ENCODE data around the gene TRPV4. TPM values are rescaled to one million over a fixed set of nuclear protein-coding genes. Genes with fewer than 3 reads are reported as not detected.

TRPV4 gene
- total RNA-seq, 1 donor from 2014 or later, result 2.1 TPM

DNA sequence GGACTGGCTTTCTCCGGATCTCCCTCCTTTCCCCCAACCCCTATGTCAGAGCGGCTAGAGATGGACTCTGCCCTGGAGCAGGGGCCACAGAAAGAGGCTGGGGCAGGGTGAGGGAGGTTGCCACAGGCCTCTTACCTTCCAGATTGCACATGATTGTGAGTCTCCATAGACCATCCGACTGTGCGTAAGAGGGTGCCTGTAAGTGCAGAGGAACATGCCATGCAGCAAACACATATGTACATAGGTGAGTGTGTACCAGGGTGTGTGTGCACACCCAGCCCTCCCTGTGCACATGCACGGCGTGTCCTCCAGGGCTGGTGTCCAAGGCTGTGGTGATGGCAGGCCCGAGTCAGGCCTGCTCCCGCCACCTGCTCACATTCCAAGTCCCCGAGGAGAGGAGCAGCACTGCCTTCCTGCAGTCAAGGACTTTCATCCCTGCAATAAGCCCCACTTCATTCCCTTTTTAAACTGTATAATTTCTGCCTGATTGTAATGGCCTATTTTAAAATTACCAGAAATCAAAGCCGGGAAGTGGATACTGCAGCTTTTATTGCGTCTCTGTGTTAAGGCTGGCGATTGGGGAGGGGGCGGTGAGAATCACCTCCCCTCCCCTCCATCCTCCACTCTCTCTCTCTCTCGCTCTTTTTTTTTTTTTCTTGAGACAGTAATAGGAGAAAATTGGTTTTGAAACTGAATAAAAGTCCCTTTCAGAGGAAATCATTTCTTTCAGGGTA lies 91.1 kb downstream of the TRPV4 start:
- H3K9me3 Mint-ChIP-seq, result no peaks in the 10 kb centered on the region
- peak overlapping the region; percentile 36 for H3K27ac Mint-ChIP-seq
- H3K4me1 Mint-ChIP-seq (ENCODE audit: unreplicated experiment), result peaks cover 26% of the 10 kb centered on the region
- TF ChIP-seq, protein P1, sequence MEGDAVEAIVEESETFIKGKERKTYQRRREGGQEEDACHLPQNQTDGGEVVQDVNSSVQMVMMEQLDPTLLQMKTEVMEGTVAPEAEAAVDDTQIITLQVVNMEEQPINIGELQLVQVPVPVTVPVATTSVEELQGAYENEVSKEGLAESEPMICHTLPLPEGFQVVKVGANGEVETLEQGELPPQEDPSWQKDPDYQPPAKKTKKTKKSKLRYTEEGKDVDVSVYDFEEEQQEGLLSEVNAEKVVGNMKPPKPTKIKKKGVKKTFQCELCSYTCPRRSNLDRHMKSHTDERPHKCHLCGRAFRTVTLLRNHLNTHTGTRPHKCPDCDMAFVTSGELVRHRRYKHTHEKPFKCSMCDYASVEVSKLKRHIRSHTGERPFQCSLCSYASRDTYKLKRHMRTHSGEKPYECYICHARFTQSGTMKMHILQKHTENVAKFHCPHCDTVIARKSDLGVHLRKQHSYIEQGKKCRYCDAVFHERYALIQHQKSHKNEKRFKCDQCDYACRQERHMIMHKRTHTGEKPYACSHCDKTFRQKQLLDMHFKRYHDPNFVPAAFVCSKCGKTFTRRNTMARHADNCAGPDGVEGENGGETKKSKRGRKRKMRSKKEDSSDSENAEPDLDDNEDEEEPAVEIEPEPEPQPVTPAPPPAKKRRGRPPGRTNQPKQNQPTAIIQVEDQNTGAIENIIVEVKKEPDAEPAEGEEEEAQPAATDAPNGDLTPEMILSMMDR (conservative IDR thresholded peaks at IDR 0.05), result no peak
- DNase-seq (ENCODE audit: extremely low spot score, unreplicated experiment), result no peak
- H3K27me3 Mint-ChIP-seq, result no peaks in the 10 kb centered on the region
- no peak overlapping the region for H3K4me3 Mint-ChIP-seq
- H3K36me3 Mint-ChIP-seq, result no peaks in the 10 kb centered on the region

DNA sequence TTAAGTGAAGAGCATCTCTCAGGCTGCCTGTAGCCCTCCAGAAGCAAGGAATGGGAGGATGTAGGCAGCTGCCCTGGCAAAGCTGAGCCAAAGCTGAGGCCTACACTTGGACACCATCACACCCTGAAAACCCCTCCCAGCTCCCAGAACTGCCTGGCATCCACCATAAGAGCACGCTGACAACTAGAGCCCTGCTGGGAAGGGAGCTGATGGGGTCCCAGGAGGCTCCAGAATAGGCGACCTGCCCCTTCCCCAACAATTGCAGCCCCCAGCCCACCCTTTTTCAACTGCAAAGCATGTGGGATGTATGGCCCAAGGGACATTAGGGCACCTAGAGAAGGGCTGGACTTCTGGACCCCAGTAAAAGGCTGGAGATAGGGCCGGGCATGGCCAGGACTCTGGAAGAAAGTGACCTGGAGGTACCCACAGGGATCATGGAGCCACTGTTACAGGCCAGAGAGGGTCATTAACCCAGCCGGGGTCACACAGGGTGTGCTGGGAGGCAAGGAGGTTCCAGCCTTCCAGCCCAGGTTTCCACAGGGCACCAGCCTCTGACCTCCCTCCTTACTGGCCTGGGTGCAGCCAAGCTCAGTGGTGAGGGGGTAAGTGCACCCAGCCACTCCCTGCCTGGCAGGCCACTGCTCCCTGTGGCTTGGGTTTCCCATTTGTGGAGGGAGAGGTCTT lies 91.8 kb downstream of the TRPV4 start:
- H3K4me3 Mint-ChIP-seq, result no peak overlapping the region
- no peaks in the 10 kb centered on the region for H3K36me3 Mint-ChIP-seq
- peaks cover 4% of the 10 kb centered on the region for H3K27me3 Mint-ChIP-seq
- no peak for DNase-seq (ENCODE audit: extremely low spot score, unreplicated experiment)
- no peak overlapping the region for H3K27ac Mint-ChIP-seq
- TF ChIP-seq, protein P1 (conservative IDR thresholded peaks at IDR 0.05), result no peak
- H3K4me1 Mint-ChIP-seq (ENCODE audit: unreplicated experiment), result peaks cover 33% of the 10 kb centered on the region
- H3K9me3 Mint-ChIP-seq, result no peaks in the 10 kb centered on the region

DNA sequence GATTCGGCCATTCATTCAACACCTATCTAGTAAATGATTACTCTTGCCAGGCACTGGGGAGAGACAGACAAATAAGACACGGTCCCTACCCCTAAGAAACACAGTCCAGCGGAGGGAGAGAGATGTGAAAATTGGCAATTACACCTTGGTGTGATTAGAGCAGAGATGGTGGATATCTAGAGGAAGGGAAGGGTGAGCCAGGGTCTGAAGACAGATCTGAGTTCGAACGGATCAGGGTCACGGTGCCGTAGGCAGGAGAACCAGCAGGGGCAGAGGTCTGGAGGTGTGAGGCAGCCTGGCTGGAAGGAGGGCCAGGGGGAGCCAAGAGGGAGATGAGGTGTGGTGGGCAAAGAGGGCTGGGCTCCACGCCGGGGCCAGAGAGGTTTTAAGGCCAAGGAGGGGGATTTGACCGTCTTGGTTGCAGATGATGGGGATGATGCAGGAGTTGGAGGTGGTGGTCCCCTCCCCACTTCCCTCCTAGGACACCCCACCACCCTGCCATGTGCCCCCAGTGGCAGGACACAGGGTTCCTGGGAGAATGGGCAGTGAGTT lies 92.4 kb downstream of the TRPV4 start:
- Mint-ChIP-seq H3K4me3 (no peak overlapping the region), H3K27ac (peak overlapping the region; percentile 19), H3K9me3 (no peaks in the 10 kb centered on the region), H3K27me3 (peaks cover 10% of the 10 kb centered on the region), H3K4me1 (ENCODE audit: unreplicated experiment) (peaks cover 34% of the 10 kb centered on the region), H3K36me3 (no peaks in the 10 kb centered on the region)
- TF ChIP-seq, protein P1 (conservative IDR thresholded peaks at IDR 0.05), result no peak
- no peak for DNase-seq (ENCODE audit: extremely low spot score, unreplicated experiment)

- DNase-seq (ENCODE audit: extremely low spot score, unreplicated experiment), result no peak
- Mint-ChIP-seq H3K4me3 (no peak overlapping the region), H3K4me1 (ENCODE audit: unreplicated experiment) (peaks cover 41% of the 10 kb centered on the region), H3K27ac (peak overlapping the region; percentile 19), H3K9me3 (no peaks in the 10 kb centered on the region), H3K36me3 (no peaks in the 10 kb centered on the region), H3K27me3 (peaks cover 18% of the 10 kb centered on the region)
- TF ChIP-seq, protein P1 (conservative IDR thresholded peaks at IDR 0.05), result peak; percentile 54
Measured at GRCh38 chr12:109739747-109740693, 93.2 kb downstream of the TRPV4 start.
